GM18505 (cell line): ENCODE results near the gene TMIGD3.
"Not testable (repeated sequence)": the region's sequence is repeated elsewhere in the genome, so short reads cannot be mapped to it uniquely, and the experiment has no call there.

Experiments used
- ATAC-seq: cut with Tn5 transposase; IDR thresholded peaks from one replicate; pipeline ENCODE4 v1.9.1; 2021; ENCODE audit not compliant: unreplicated experiment
- POLR2A ChIP-seq: IDR thresholded peaks from 4 replicates; pipeline ENCODE4 v1.6.1; 2011; ENCODE audit warnings: borderline replicate concordance; ENCODE audit not compliant: insufficient read depth, insufficient read length; ENCODE audit errors: extremely low read depth

Gene TMIGD3

DNA sequence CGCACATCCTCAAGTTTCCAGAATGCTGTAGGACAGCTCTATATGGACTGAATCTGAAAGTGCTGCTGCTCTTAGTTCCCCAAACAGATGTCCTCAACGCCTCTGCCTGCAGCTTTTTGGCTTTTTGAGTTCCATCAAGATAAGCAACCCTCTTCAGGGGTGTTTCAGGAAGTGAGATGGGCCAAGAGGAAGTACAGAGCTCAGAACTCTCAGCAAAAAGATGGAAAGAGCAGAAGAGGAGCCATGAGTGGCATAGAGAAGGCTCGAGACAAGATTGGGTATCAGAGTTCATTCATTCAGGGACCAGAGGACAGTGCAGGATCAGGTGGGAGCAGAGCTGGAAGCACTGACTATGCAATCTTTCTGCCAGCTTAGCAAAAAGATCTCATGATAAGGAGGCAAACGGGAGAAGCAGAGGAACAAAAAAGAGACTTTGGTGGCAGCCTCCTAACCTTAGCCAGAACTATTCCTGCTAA, at the start of gene TMIGD3, which contains the start of gene ADORA3:
TMIGD3 (minus strand) TSS at position 49 of the 476 bp plus-strand sequence. CDS start 279 bp downstream, outside the sequence.
ADORA3 (minus strand) TSS at position 49 of the 476 bp plus-strand sequence. CDS start 279 bp downstream, outside the sequence.
- no peak for ATAC-seq
- TF ChIP-seq POLR2A: no peak

DNA sequence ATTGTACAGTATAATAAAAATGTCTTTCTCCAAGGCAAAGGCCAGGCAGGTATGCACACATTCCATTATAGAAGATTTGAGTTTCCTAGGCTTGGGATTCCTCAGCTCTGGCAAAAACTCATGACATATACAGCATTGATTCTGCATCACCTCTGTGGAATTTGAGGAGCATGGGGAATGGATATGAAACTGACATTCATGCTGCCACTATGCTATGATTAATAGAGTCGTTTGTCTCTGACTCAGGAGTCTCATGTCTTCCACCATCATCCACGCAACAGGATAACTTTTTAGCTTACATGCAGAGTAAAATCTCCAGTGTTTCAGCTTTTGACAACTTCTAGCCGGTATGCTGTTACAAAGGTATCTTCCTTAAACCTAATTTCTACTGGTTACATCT, 49.8 kb upstream of the TMIGD3 start:
- ATAC-seq: no peak
- TF ChIP-seq POLR2A: no peak

DNA sequence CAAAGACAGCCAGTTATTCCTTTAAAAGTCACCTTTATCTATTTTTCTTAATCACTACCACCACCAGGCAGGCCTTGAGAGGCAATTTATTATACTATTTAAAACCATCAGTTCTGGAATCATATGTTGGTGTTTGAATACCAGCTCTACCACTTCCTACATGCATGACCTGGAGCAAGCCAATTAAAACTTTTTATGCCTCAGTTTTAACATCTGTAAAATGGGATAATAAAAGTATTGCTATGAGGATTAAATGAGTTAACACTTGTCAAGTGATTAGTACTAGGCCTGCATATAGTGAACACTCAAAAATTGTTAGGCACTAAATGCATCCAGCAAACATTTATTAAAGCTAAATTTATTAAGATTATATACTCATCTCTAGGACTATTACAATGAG, 49.2 kb upstream of the TMIGD3 start:
- no peak for ATAC-seq
- no peak for TF ChIP-seq POLR2A

DNA sequence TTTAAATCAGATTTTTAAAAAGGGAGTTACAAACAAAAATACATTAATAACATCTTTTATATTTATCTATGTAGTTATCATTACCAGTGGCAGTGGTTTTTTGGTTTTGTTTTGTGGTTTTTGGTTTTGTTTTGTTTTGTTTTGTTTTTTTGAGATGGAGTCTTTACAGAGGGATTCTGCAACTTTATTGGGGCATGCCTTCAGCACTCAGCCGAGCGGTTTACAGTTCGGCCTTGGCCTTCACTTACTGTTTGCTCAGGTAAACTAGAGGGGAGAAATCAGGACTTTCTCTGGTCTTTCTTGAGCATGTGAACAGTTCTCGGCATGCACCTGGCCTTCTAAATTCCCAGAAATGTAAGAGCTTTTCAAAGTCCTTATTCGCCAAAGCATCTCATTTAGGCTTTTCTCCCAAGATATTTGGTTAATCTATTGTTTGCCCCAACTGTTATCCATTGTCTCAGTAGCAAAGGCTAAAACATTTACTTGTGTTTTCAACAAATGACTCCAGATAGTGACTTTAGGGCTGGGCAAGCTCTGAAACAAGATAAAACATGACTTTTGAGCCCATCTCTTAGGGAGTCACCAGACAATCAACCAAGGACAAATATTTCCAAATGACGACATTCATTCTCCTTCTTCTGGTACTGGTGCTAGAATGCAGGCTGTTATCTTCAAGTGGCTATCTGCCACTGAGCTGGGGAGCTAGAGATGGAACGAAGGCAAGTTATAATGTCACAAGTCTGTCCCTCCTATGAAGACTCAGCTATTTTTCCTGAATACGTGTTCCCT, 48.4 kb upstream of the TMIGD3 start:
- no peak for TF ChIP-seq POLR2A
- ATAC-seq: no peak

DNA sequence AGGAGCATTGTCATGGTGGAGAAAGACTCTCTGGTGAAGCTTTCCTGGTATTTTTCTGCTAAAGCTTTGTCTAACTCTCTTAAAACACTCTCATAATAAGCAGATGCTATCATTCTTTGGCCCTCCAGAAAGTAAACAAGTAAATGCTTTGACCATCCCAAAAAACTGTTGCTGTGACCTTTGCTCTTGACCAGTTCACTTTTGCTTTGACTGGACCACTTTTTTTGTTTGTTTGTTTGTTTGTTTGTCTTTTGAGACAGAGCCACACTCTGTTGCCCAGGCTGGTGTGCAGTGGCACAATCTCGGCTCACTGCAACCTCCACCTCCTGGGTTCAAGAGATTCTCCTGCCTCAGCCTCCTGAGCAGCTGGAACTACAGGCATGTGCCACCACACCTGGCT, 44.4 kb upstream of the TMIGD3 start:
- ATAC-seq: not testable (repeated sequence)

DNA sequence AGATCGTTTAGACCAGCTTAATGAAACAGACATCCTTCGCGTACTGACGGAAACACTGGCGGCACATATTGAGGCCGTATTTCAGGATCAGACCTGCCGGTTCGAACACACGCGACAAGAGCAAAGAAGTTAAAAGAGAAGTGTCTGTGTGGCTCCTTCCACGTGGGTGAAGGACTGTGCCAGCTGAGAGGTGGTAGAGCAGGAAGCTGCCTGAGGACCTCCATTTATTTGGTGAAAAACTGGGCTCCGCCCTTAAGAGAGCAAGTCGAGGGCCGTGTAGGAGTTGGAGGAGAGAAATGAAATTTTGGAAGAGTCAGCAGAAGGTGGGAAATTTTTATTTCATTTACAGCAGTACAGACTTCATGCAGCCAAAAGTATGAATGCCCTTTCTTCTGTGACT, 38.8 kb upstream of the TMIGD3 start:
- no peak for ATAC-seq
- TF ChIP-seq POLR2A: no peak

DNA sequence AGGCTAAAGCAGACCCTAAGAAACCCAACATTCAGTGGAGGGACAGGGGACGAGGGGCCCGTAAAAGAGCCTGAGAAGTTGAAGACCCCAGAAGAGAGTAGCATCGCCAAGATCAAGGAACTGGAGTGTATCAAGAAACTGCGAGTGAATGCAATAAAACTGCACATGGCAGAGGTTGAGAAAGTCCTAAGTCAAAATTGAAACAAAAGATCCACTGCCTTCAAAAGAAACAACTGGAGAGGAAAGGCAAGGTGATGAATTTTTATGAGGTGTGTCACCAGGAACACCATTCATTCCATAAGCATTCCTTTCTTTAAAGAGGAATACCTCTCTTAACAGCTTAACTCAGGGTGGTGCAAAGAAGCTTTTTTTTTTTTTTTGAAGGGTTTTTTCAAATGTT, 38.3 kb upstream of the TMIGD3 start:
- no peak for ATAC-seq
- TF ChIP-seq POLR2A: no peak

DNA sequence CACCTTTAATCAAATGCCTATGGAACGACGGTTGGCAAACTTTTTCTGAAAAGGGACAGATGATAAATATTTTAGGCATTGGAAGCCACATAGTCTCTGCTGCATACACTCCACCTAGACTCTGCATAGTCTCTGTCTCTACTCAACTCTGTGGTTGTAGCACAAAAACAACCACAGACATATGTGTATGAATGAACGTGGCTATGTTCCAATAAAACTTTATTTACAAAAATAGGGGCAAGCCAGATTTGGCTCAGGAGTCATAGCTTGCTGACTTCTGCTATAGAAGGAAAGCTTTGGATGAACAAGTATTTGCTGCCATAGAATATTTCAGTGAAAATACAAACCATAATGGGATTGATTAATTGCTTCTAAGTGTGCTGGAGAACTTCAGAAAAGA, 37.5 kb upstream of the TMIGD3 start:
- TF ChIP-seq POLR2A: no peak
- no peak for ATAC-seq

DNA sequence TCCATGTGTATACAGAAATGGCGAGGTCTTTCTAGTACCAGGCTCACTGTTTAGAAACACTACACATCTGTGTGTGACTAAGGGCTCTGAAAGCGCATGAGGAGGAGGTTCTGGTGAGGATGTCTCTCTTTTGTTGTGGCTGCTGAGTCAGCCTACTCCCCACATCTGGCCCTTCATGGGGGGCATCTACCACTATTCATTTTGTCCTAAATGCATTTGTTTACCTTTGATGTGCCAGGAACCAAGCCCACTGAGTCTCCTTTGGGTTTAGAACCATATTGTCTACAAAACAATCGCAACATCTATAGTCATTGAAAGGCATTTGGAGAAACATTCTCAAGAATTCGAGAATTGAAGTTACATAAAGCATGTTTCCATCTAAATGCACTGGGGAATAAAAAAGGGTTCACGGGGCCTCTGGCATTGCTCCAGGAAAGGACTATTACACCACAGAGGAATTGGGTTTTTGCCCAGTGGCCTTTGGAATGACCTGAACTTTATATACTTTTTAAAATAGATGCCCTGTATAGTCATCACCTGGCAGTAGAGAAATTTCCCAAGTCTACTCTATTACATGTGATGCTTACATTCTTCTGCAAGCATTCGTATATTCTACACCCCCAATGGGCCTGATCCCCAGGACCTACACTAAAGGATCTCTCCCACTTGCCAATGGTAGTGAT, 35.1 kb upstream of the TMIGD3 start:
- no peak for TF ChIP-seq POLR2A
- ATAC-seq: no peak

DNA sequence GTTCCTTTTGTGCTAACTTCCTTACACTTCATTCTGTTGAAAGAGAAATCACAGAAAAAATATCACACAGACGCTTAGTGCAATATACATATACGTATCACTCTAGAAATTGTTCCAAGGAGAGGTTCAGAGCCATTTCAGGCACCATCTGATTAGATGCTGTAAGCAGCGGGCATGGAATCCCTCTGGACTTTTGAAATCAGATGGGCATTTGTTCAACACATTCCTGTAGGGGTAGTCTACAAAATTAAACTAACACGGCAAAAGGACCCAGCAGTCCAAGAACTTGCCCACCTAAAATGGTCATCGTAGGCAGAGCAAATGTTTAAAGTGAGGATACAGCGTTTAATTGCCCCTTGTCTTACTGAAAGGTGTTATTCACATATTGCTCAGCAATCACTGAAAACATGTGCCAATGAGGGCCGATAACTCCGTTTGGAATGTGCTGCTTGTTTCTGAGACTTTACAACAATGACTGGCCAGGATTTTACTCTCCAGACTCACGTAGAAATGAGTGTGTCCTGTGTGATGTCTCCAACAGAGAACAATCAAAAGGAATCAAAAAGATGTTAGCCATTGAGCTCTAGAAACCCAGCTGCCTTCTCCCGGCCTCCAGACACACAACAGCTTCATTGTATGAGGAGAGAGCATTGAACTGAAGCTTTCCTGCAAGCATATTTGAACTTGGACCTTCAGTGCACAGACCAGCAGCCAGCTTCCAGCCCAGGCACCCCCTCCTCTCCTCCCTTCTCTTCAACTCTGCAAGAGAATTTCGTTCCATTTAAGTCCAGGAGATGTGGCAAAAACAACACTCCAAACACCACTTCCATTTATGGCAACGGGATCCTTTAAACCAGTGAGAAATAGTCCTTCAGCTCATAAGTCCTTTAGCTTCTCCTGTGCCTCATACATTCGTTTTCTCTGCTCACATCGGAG, 32.1 kb upstream of the TMIGD3 start:
- no peak for ATAC-seq
- TF ChIP-seq POLR2A: no peak

DNA sequence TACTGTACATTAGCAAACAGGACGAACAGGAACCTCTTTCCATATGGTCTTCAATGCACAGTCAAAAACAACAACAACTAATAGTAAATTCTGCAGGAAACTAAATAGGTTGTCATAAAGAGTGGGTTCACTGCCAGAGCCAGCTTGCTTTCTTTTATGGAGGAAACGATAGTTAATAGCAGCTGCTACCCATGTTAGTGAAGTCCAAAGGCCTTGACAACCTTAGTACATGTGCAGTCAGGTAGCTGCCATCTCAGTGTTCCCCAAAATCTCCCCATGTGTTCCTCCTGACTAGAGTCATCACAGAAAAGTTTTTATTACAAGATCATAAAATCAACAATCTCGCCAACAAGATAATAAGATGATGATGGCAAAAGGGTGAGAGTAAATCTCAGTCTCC, 16.6 kb upstream of the TMIGD3 start:
- ATAC-seq: no peak

DNA sequence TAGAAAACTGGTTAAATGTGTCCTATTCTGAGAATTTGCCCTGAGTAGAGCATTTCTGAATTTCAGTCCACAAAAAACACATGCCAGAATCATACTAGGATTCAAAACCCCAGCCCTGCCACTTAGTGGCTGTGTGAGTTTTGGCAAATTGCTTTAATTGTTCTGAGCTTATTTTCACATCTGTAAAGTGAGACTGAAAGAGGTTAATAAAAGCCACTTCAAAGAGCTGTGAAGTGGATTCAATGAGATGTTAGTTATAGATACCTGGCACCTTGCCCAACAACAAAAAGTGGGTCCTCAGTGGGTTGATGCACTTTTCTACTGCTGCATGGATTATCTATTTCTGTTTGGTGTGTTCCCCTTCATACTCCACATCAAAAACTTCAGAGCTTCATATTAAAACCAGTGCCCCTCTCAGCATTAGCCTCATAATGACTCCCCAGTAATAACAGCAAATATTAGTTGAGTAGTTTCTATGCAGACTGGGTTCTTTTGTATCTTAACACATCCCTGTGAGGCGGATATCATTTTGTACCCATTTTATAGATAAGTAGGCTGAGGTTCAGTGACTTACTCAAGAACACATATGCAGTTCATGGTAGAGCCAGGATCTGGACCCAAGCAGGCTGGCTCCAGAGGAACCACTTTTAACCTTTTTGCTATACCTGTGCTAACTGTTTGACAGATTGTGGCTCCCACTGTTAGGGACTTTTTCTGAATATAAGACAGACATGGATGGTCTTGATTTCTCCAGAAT, 14.2 kb upstream of the TMIGD3 start:
- ATAC-seq: no peak
- no peak for TF ChIP-seq POLR2A

More for the DNA sequence above, 16.6 kb upstream of the TMIGD3 start:
- TF ChIP-seq POLR2A: no peak
